ENCODE results near the gene DNMT3B. TPM values are rescaled to one million over a fixed set of nuclear protein-coding genes. Genes with fewer than 3 reads are reported as not detected.

The DNMT3B gene
- total RNA-seq, 1 donor from 2014 or later = 15.4 TPM

GRCh38 chr20:32811886-32812285 is 49.7 kb downstream of the DNMT3B start:
- Mint-ChIP-seq H3K4me1 (ENCODE audit: low read depth) (peaks cover 5% of the 10 kb centered on the region), H3K4me3 (ENCODE audit: low read depth) (no peak overlapping the region), H3K27me3 (no peaks in the 10 kb centered on the region), H3K36me3 (ENCODE audit: insufficient read depth) (no peaks in the 10 kb centered on the region), H3K27ac (no peak overlapping the region), H3K9me3 (ENCODE audit: low read depth) (no peaks in the 10 kb centered on the region)
- no peak for TF ChIP-seq CTCF (IDR thresholded peaks at IDR 0.05; ENCODE audit: unreplicated experiment)
- DNase-seq (ENCODE audit: low spot score, unreplicated experiment) = no peak

GRCh38 chr20:32819992-32820697 is 58.0 kb downstream of the DNMT3B start:
- no peak for TF ChIP-seq CTCF (IDR thresholded peaks at IDR 0.05; ENCODE audit: unreplicated experiment)
- peak overlapping the region; percentile 96 for H3K27ac Mint-ChIP-seq
- H3K36me3 Mint-ChIP-seq (ENCODE audit: insufficient read depth) = no peaks in the 10 kb centered on the region
- peak overlapping the region; percentile 93 for H3K4me3 Mint-ChIP-seq (ENCODE audit: low read depth)
- H3K27me3 Mint-ChIP-seq = no peaks in the 10 kb centered on the region
- H3K9me3 Mint-ChIP-seq (ENCODE audit: low read depth) = no peaks in the 10 kb centered on the region
- H3K4me1 Mint-ChIP-seq (ENCODE audit: low read depth) = peaks cover 20% of the 10 kb centered on the region
- peak; percentile 95 for DNase-seq (ENCODE audit: low spot score, unreplicated experiment)

- Mint-ChIP-seq H3K4me3 (ENCODE audit: low read depth) (peak overlapping the region; percentile 93), H3K27me3 (no peaks in the 10 kb centered on the region), H3K4me1 (ENCODE audit: low read depth) (peaks cover 20% of the 10 kb centered on the region), H3K9me3 (ENCODE audit: low read depth) (no peaks in the 10 kb centered on the region), H3K36me3 (ENCODE audit: insufficient read depth) (no peaks in the 10 kb centered on the region), H3K27ac (peak overlapping the region; percentile 96)
- DNase-seq (ENCODE audit: low spot score, unreplicated experiment) = no peak
- TF ChIP-seq CTCF (IDR thresholded peaks at IDR 0.05; ENCODE audit: unreplicated experiment) = no peak
These were observed 58.7 kb downstream of the DNMT3B start for GRCh38 chr20:32820698-32821377.

GRCh38 chr20:32822225-32822624 is 60.0 kb downstream of the DNMT3B start:
- no peaks in the 10 kb centered on the region for H3K9me3 Mint-ChIP-seq (ENCODE audit: low read depth)
- no peak for TF ChIP-seq CTCF (IDR thresholded peaks at IDR 0.05; ENCODE audit: unreplicated experiment)
- H3K36me3 Mint-ChIP-seq (ENCODE audit: insufficient read depth) = peaks cover 3% of the 10 kb centered on the region
- no peak overlapping the region for H3K27ac Mint-ChIP-seq
- H3K4me1 Mint-ChIP-seq (ENCODE audit: low read depth) = peaks cover 20% of the 10 kb centered on the region
- H3K4me3 Mint-ChIP-seq (ENCODE audit: low read depth) = no peak overlapping the region
- DNase-seq (ENCODE audit: low spot score, unreplicated experiment) = no peak
- no peaks in the 10 kb centered on the region for H3K27me3 Mint-ChIP-seq

- Mint-ChIP-seq H3K36me3 (ENCODE audit: insufficient read depth) (peaks cover 6% of the 10 kb centered on the region), H3K27me3 (no peaks in the 10 kb centered on the region), H3K4me1 (ENCODE audit: low read depth) (peaks cover 23% of the 10 kb centered on the region), H3K4me3 (ENCODE audit: low read depth) (peak overlapping the region; percentile 5), H3K27ac (peak overlapping the region; percentile 58), H3K9me3 (ENCODE audit: low read depth) (no peaks in the 10 kb centered on the region)
- no peak for TF ChIP-seq CTCF (IDR thresholded peaks at IDR 0.05; ENCODE audit: unreplicated experiment)
- DNase-seq (ENCODE audit: low spot score, unreplicated experiment) = no peak
These were observed 60.9 kb downstream of the DNMT3B start for GRCh38 chr20:32823078-32823477.
